H1 (cell line): ENCODE results near the gene OTOGL. TPM values are rescaled to one million over a fixed set of nuclear protein-coding genes. Genes with fewer than 3 reads are reported as not detected.

ENCODE experiments used
- CTCF ChIA-PET: fragments of 300-600 bp; sonication (Branson Sonifier 250); formaldehyde crosslinking; loops from one replicate; lab custom pipeline; 2021; ENCODE audit not compliant: partially characterized antibody; lab: Charles Lee
- POLR2A ChIA-PET: fragments of 300-600 bp; sonication (Branson Sonifier 250); formaldehyde crosslinking; loops from one replicate; lab custom pipeline; 2021; ENCODE audit warnings: inconsistent platforms; ENCODE audit not compliant: partially characterized antibody; lab: Charles Lee
- DNase-seq, 2 experiments: peaks; one replicate each; pipeline versions ENCODE4 v3.0.0 to v3.0.0-alpha.2; 2010 to 2022; ENCODE audit warnings: low spot score in 2 of 2, low read depth in 1 of 2, mixed read lengths in 1 of 2
- FAIRE-seq: peaks from 2 replicates; lab custom pipeline; 2011; peaks lifted over from hg19 to GRCh38; lab: Jason Lieb, UNC
- H2AFZ ChIP-seq: 2 replicates; pipeline ENCODE4 v1.8.1; 2012; ENCODE audit warnings: low read length, inconsistent platforms
- H2AK5ac ChIP-seq: 2 replicates; pipeline ENCODE4 v1.6.1; 2013; ENCODE audit warnings: low read depth, low read length
- H2BK120ac ChIP-seq: replicated peaks from 2 replicates; pipeline ENCODE3; 2013; ENCODE audit warnings: low read depth, low read length, inconsistent platforms
- H2BK12ac ChIP-seq: 2 replicates; pipeline ENCODE4 v1.6.1; 2013; ENCODE audit warnings: low read depth, low read length
- H2BK15ac ChIP-seq: 2 replicates; pipeline ENCODE4 v1.6.1; 2013; ENCODE audit warnings: low read length
- H2BK20ac ChIP-seq: 2 replicates; pipeline ENCODE4 v1.6.1; 2013; ENCODE audit warnings: low read length
- H2BK5ac ChIP-seq: 2 replicates; pipeline ENCODE4 v1.6.1; 2013; ENCODE audit warnings: low read depth, low read length
- H3K14ac ChIP-seq: 2 replicates; pipeline ENCODE4 v1.6.1; 2013; ENCODE audit warnings: inconsistent platforms; ENCODE audit not compliant: insufficient read length
- H3K18ac ChIP-seq: 2 replicates; pipeline ENCODE4 v1.6.1; 2013; ENCODE audit warnings: low read length; ENCODE audit errors: extremely low read depth
- H3K23ac ChIP-seq: 2 replicates; pipeline ENCODE4 v1.6.1; 2013; ENCODE audit warnings: inconsistent platforms; ENCODE audit not compliant: insufficient read length
- H3K23me2 ChIP-seq: 2 replicates; pipeline ENCODE4 v1.6.1; 2013; ENCODE audit warnings: low read depth, low read length
- H3K27ac ChIP-seq: 2 replicates; pipeline ENCODE4 v1.6.1; 2011; ENCODE audit warnings: low read depth, low read length, inconsistent platforms
- H3K27me3 ChIP-seq, 4 experiments: replicated peaks in 1 of 4; 1 replicate in 1 of 4; 2 replicates in 3 of 4; pipeline versions ENCODE4 v1.6.1 to v1.8.1; 2011 to 2013; ENCODE audit warnings: low read length in 3 of 4, mild to moderate bottlenecking in 3 of 4, inconsistent platforms in 2 of 4, mixed read lengths in 2 of 4, moderate library complexity in 1 of 4; ENCODE audit not compliant: control insufficient read depth in 3 of 4, insufficient read depth in 3 of 4; ENCODE audit errors: extremely low read depth in 1 of 4
- H3K36me3 ChIP-seq, 4 experiments: 2 replicates each; pipeline versions ENCODE4 v1.6.1 to v1.8.1; 2011 to 2013; ENCODE audit warnings: mild to moderate bottlenecking in 4 of 4, low read length in 3 of 4, moderate library complexity in 2 of 4, control low read depth in 1 of 4, inconsistent platforms in 1 of 4; ENCODE audit not compliant: insufficient read depth in 4 of 4, control insufficient read depth in 2 of 4
- H3K4ac ChIP-seq: replicated peaks from 2 replicates; pipeline ENCODE3; 2013; ENCODE audit warnings: low read length, low read depth, mixed read lengths, inconsistent platforms; ENCODE audit not compliant: insufficient read length
- H3K4me1 ChIP-seq, 4 experiments: replicated peaks in 1 of 4; 1 replicate in 1 of 4; 2 replicates in 3 of 4; pipeline versions ENCODE4 v1.6.1 to v1.8.1; 2011 to 2013; ENCODE audit warnings: low read length in 3 of 4, inconsistent platforms in 2 of 4, mixed read lengths in 1 of 4; ENCODE audit not compliant: insufficient read depth in 4 of 4, control insufficient read depth in 3 of 4
- H3K4me2 ChIP-seq, 2 experiments: 2 replicates each; pipeline versions ENCODE4 v1.6.1 to v1.8.1; 2011 to 2013; ENCODE audit warnings: low read depth in 2 of 2, low read length in 2 of 2, control low read depth in 1 of 2, inconsistent platforms in 1 of 2, mild to moderate bottlenecking in 1 of 2; ENCODE audit not compliant: insufficient read depth in 1 of 2
- H3K4me3 ChIP-seq, 4 experiments: fragments of 200-600, 300-600 bp in 1 of 4; sonication (generic), shearing (Covaris generic), sonication (Bioruptor Twin) in 1 of 4; 2 replicates each; pipeline versions ENCODE4 v1.5.1 to v1.8.1; 2011 to 2016; ENCODE audit warnings: low read length in 4 of 4, low read depth in 3 of 4, control low read depth in 2 of 4, inconsistent platforms in 2 of 4, mild to moderate bottlenecking in 2 of 4, mixed read lengths in 1 of 4, moderate library complexity in 1 of 4; ENCODE audit not compliant: insufficient read depth in 2 of 4; ENCODE audit errors: extremely low read depth in 1 of 4
- H3K56ac ChIP-seq: replicated peaks from 2 replicates; pipeline ENCODE3; 2013; ENCODE audit warnings: low read depth, mild to moderate bottlenecking, mixed read lengths, low read length, inconsistent platforms; ENCODE audit not compliant: insufficient read length
- H3K79me1 ChIP-seq: 2 replicates; pipeline ENCODE4 v1.6.1; 2013; ENCODE audit warnings: low read depth, low read length, control low read depth
- H3K79me2 ChIP-seq, 2 experiments: 2 replicates each; pipeline versions ENCODE4 v1.6.1 to v1.8.1; 2012 to 2013; ENCODE audit warnings: low read length in 2 of 2, mild to moderate bottlenecking in 2 of 2, inconsistent platforms in 1 of 2; ENCODE audit not compliant: insufficient read depth in 2 of 2, control insufficient read depth in 1 of 2
- H3K9ac ChIP-seq, 4 experiments: replicated peaks in 1 of 4; 1 replicate in 1 of 4; 2 replicates in 3 of 4; pipeline versions ENCODE4 v1.6.1 to v1.8.1; 2011 to 2013; ENCODE audit warnings: low read depth in 3 of 4, low read length in 3 of 4, control low read depth in 2 of 4, mild to moderate bottlenecking in 2 of 4, moderate library complexity in 2 of 4, inconsistent platforms in 1 of 4; ENCODE audit errors: extremely low read depth in 1 of 4
- H3K9me3 ChIP-seq, 2 experiments: 2 replicates each; pipeline versions ENCODE4 v1.6.1 to v1.8.1; 2012 to 2013; ENCODE audit warnings: mild to moderate bottlenecking in 2 of 2, moderate library complexity in 2 of 2, control low read depth in 1 of 2, inconsistent platforms in 1 of 2, low read depth in 1 of 2, low read length in 1 of 2, mixed read lengths in 1 of 2; ENCODE audit not compliant: insufficient read depth in 2 of 2
- H4K20me1 ChIP-seq, 2 experiments: replicated peaks in 1 of 2; 2 replicates each; pipeline versions ENCODE3 to v1.8.1; 2011 to 2013; ENCODE audit warnings: inconsistent platforms in 2 of 2, low read length in 2 of 2, mild to moderate bottlenecking in 1 of 2; ENCODE audit not compliant: insufficient read depth in 2 of 2, control insufficient read depth in 1 of 2
- H4K5ac ChIP-seq: 2 replicates; pipeline ENCODE4 v1.6.1; 2013; ENCODE audit warnings: low read length, low read depth, mixed read lengths, inconsistent platforms; ENCODE audit not compliant: insufficient read length
- H4K8ac ChIP-seq: 2 replicates; pipeline ENCODE4 v1.8.0; 2013; ENCODE audit warnings: mild to moderate bottlenecking, moderate library complexity, low read length, inconsistent platforms; ENCODE audit not compliant: insufficient read depth; ENCODE audit errors: extremely low read depth
- H4K91ac ChIP-seq: replicated peaks from 2 replicates; pipeline ENCODE3; 2013; ENCODE audit warnings: low read length, mixed read lengths, inconsistent platforms; ENCODE audit not compliant: insufficient read length
- CHD1 ChIP-seq: IDR thresholded peaks from 2 replicates; pipeline ENCODE4 v1.6.1; 2012; ENCODE audit warnings: low read depth, low read length, improper control_type of control experiment
- EZH2 ChIP-seq: fragments of 200-600 bp; sonication (generic); IDR thresholded peaks from 2 replicates; pipeline ENCODE4 v1.7.1; 2012; ENCODE audit warnings: low read depth, mild to moderate bottlenecking, moderate library complexity, low read length, inconsistent platforms; ENCODE audit not compliant: severe bottlenecking
- GTF2F1 ChIP-seq: IDR thresholded peaks from 2 replicates; pipeline ENCODE4 v1.6.1; 2012; ENCODE audit warnings: low read depth, low read length, improper control_type of control experiment, borderline replicate concordance
- JUND ChIP-seq: IDR thresholded peaks from 2 replicates; pipeline ENCODE4 v1.6.1; 2011; ENCODE audit warnings: mild to moderate bottlenecking, improper control_type of control experiment, low read length
- RNF2 ChIP-seq: fragments of 200-900, 300-1000 bp; sonication (generic); IDR thresholded peaks from 2 replicates; pipeline ENCODE4 v1.7.1; 2016; ENCODE audit warnings: borderline replicate concordance, low read depth, mild to moderate bottlenecking, antibody characterized with exemption, low read length; ENCODE audit not compliant: poor library complexity, severe bottlenecking; ENCODE audit errors: missing control alignments
- SP2 ChIP-seq: IDR thresholded peaks from 2 replicates; pipeline ENCODE4 v1.6.1; 2012; ENCODE audit warnings: mild to moderate bottlenecking, low read length, inconsistent platforms
- TAF1 ChIP-seq: IDR thresholded peaks from 2 replicates; pipeline ENCODE4 v1.6.1; 2011; ENCODE audit warnings: mild to moderate bottlenecking, low read depth, low read length
- polyA plus RNA-seq, 7 experiments: library from polyadenylated mRNA; depleted of rRNA in 3 of 7; stranded (reverse) in 5 of 7; unstranded in 2 of 7; fragments of >200 nt in 5 of 7; fragments of 200-250 nt in 2 of 7; gene quantifications; 1 replicate in 5 of 7; 2 replicates in 1 of 7; 4 replicates in 1 of 7; pipeline versions ENCODE4 v1.2.1 to v1.2.3, GENCODE V29; 2011 to 2013; ENCODE audit warnings: missing spikeins in 2 of 7, mixed read lengths in 2 of 7
- total RNA-seq: library from RNA; stranded (reverse); fragmentation: NEBNext Ultra II Directional; extraction: Animal tissue kit (Norgen Biotek cat#: 25700); gene quantifications from 2 replicates; pipeline ENCODE4 v1.2.1, GENCODE V29; 2021

OTOGL gene
- total and polyA plus RNA-seq, 2 of the 8 experiments (the other 6 are each of a cell fraction or from before 2014, with no cell fraction given), result 0.12 to 0.17 TPM

- Histone ChIP-seq H3K23me2 (no peaks in the 10 kb centered on the region), H2BK15ac (no peak overlapping the region), H3K4me2 (no peak overlapping the region), H4K8ac (no peak overlapping the region), H2AK5ac (no peak overlapping the region), H3K23ac (no peak overlapping the region), H3K56ac (no peak overlapping the region), H3K79me1 (no peaks in the 10 kb centered on the region), H3K79me2 (no peaks in the 10 kb centered on the region), H3K36me3 (no peaks in the 10 kb centered on the region), H3K18ac (no peak overlapping the region), H2BK5ac (no peak overlapping the region), H3K9ac (no peak overlapping the region), H3K14ac (no peak overlapping the region), H2BK12ac (no peak overlapping the region), H4K91ac (no peak overlapping the region), H3K9me3 (no peaks in the 10 kb centered on the region), H3K4me3 (no peak overlapping the region), H3K4me1 (no peaks in the 10 kb centered on the region; a peak in 1 of 7 replicates), H3K27ac (no peak overlapping the region), H3K4ac (no peak overlapping the region), H4K5ac (no peak overlapping the region), H2AFZ (no peak overlapping the region), H3K27me3 (no peaks in the 10 kb centered on the region), H2BK20ac (no peak overlapping the region), H4K20me1 (no peaks in the 10 kb centered on the region), H2BK120ac (no peak overlapping the region)
- ChIA-PET CTCF (interaction anchor here (0.7 to 1.8 kb wide), 4 partner anchors 22 to 400 kb away, joined by 3 to 10 read pairs (median 4); no protein-coding TSS in a partner anchor), POLR2A (no interaction called here)
- no peak for DNase-seq
- FAIRE-seq, result no peak
- TF ChIP-seq RNF2 (no peak), TAF1 (no peak), EZH2 (no peak), GTF2F1 (no peak), SP2 (no peak), JUND (no peak), CHD1 (no peak)
Measured at GRCh38 chr12:80233926-80234325, 134.6 kb downstream of the OTOGL start.
